Measurements from ENCODE around the gene KDM2B. TPM values are rescaled to one million over a fixed set of nuclear protein-coding genes. Genes with fewer than 3 reads are reported as not detected.

KDM2B gene
- total and polyA plus RNA-seq, 2 donors (not counting 1 experiment from before 2014, with no cell fraction given): 108 to 126 TPM

- Histone ChIP-seq H3K36me3 (replicated peaks in 1 of 2; ENCODE audit: control extremely low read depth in 1 of 2, control insufficient read depth in 1 of 2, extremely low read depth in 1 of 2, insufficient read depth in 2 of 2, low read length in 1 of 2) (peaks cover 0 to 60% of the 10 kb centered on the region in 2 experiments), H4K20me1 (ENCODE audit: control insufficient read depth, insufficient read depth, low read length, poor library complexity, severe bottlenecking) (peaks cover 9% of the 10 kb centered on the region), H3K79me2 (ENCODE audit: control insufficient read depth, insufficient read depth, low read length) (peaks cover 37% of the 10 kb centered on the region), H3K27me3 (replicated peaks in 1 of 4; ENCODE audit: control extremely low read depth in 1 of 4, control insufficient read depth in 3 of 4, insufficient read depth in 4 of 4, low read length in 3 of 4) (no peaks in the 10 kb centered on the region), H2AFZ (ENCODE audit: insufficient read depth, low read depth, low read length, poor library complexity, severe bottlenecking) (no peak overlapping the region), H3K9ac (ENCODE audit: low read length) (no peak overlapping the region), H3K4me3 (ENCODE audit: control extremely low read depth in 1 of 5, extremely low read depth in 1 of 5, insufficient read depth in 1 of 5, low read depth in 2 of 5, low read length in 4 of 5) (no peak overlapping the region), H3K4me2 (replicated peaks; ENCODE audit: low read depth, low read length, poor library complexity, severe bottlenecking) (no peak overlapping the region), H3K9me3 (ENCODE audit: control extremely low read depth in 1 of 3, control insufficient read depth in 2 of 3, insufficient read depth in 1 of 3, low read length in 2 of 3) (no peaks in the 10 kb centered on the region), H3K4me1 (ENCODE audit: control insufficient read depth in 2 of 2, insufficient read depth in 2 of 2, low read length in 2 of 2) (peaks cover 4 to 5% of the 10 kb centered on the region in 2 donors), H3K27ac (ENCODE audit: low read length in 2 of 2) (no peak overlapping the region)
- Mint-ChIP-seq H3K27me3 (no peaks in the 10 kb centered on the region), H3K4me1 (peaks cover 10% of the 10 kb centered on the region), H3K27ac (peak overlapping the region; percentile 32), H3K4me3 (no peak overlapping the region), H3K9me3 (ENCODE audit: insufficient read depth) (no peaks in the 10 kb centered on the region)
- ChIA-PET POLR2A (interaction anchor here (0.6 kb wide), 1 partner anchor 21 kb away, joined by 10 read pairs; no protein-coding TSS in a partner anchor), CTCF (interaction anchor here (0.8 to 0.9 kb wide), 2 partner anchors 37 to 119 kb away, joined by 3 to 4 read pairs; no protein-coding TSS in a partner anchor)
- DNase-seq (no peak), ATAC-seq (ENCODE audit: low read depth) (no peak)
- intact Hi-C loops (cut with micrococcal nuclease): no loop called here
- WGBS (ENCODE audit: insufficient coverage): 94% methylated on average over 11 of the region's 11 CpGs
- TF ChIP-seq CTCF (IDR thresholded peaks at IDR 0.05) (no peak), EZH2 (IDR thresholded peaks at IDR 0.05; ENCODE audit: borderline replicate concordance, insufficient read depth, low read depth, low read length, poor library complexity, severe bottlenecking) (no peak)
These were observed 72.3 kb downstream of the KDM2B start for GRCh38 chr12:121508533-121508932.

DNA sequence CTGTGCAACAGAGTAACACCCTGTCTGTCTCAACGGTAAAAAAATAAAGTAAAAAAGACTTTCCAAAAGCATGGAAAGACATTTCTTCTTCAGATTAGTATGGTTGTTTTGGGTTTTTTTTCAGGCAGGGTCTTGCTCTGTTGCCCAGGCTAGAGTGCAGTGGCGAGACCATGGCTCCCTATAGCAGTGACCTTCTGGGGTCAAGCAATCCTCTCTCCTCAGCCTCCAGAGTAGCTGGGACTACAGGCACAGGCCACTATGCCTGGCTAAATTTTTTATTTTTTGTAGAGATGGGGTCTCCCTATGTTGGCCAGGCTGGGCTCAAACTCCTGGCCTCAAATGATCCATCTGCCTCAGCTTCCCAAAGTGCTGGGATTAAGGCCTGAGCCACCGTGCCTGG lies 72.8 kb downstream of the KDM2B start:
- Mint-ChIP-seq H3K4me3 (no peak overlapping the region), H3K9me3 (ENCODE audit: insufficient read depth) (no peaks in the 10 kb centered on the region), H3K27me3 (no peaks in the 10 kb centered on the region), H3K27ac (peak overlapping the region; percentile 32), H3K4me1 (peaks cover 4% of the 10 kb centered on the region)
- Histone ChIP-seq H3K4me2 (replicated peaks; ENCODE audit: low read depth, low read length, poor library complexity, severe bottlenecking) (no peak overlapping the region), H2AFZ (ENCODE audit: insufficient read depth, low read depth, low read length, poor library complexity, severe bottlenecking) (no peak overlapping the region), H3K27ac (ENCODE audit: low read length in 2 of 2) (no peak overlapping the region), H3K79me2 (ENCODE audit: control insufficient read depth, insufficient read depth, low read length) (peaks cover 37% of the 10 kb centered on the region), H3K9ac (ENCODE audit: low read length) (no peak overlapping the region), H3K27me3 (replicated peaks in 1 of 4; ENCODE audit: control extremely low read depth in 1 of 4, control insufficient read depth in 3 of 4, insufficient read depth in 4 of 4, low read length in 3 of 4) (no peaks in the 10 kb centered on the region), H3K9me3 (ENCODE audit: control extremely low read depth in 1 of 3, control insufficient read depth in 2 of 3, insufficient read depth in 1 of 3, low read length in 2 of 3) (no peaks in the 10 kb centered on the region), H3K4me3 (ENCODE audit: control extremely low read depth in 1 of 5, extremely low read depth in 1 of 5, insufficient read depth in 1 of 5, low read depth in 2 of 5, low read length in 4 of 5) (no peak overlapping the region), H3K4me1 (ENCODE audit: control insufficient read depth in 2 of 2, insufficient read depth in 2 of 2, low read length in 2 of 2) (peaks cover 0 to under 1% of the 10 kb centered on the region in 2 donors), H4K20me1 (ENCODE audit: control insufficient read depth, insufficient read depth, low read length, poor library complexity, severe bottlenecking) (peaks cover 9% of the 10 kb centered on the region), H3K36me3 (replicated peaks in 1 of 2; ENCODE audit: control extremely low read depth in 1 of 2, control insufficient read depth in 1 of 2, extremely low read depth in 1 of 2, insufficient read depth in 2 of 2, low read length in 1 of 2) (peaks cover 0 to 57% of the 10 kb centered on the region in 2 experiments)
- ChIA-PET CTCF (interaction anchor here (0.8 to 2.0 kb wide), 3 partner anchors 10 to 119 kb away, joined by 3 to 6 read pairs (median 4); no protein-coding TSS in a partner anchor), POLR2A (no interaction called here)
- intact Hi-C loops (cut with micrococcal nuclease): no loop called here
- TF ChIP-seq CTCF (IDR thresholded peaks at IDR 0.05) (no peak), EZH2 (IDR thresholded peaks at IDR 0.05; ENCODE audit: borderline replicate concordance, insufficient read depth, low read depth, low read length, poor library complexity, severe bottlenecking) (no peak)
- WGBS (ENCODE audit: insufficient coverage): 100% methylated on average over 2 of the region's 3 CpGs
- DNase-seq: no peak
- ATAC-seq (ENCODE audit: low read depth): no peak
